ENCODE data around the gene MRPL53.

Gene MRPL53

DNA sequence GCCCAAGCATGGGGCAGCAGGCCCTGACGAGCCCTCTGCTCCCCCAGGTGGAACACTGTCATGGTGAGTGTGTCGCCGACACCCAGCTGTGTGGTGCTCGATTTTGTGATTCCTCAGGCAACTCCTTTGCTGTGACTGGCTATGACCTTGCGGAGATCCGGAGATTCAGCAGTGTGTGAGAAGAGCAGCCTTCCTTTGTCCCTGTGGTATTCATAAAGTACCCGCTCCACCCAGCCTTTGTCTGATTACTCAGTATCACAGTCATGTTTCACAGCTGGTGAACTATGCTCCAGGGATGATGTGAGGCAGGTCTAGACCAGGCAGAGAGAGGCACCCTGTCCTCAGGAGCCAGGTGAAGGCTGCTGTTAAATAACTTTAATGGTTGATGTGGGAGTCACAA lies 47.0 kb downstream of the MRPL53 start:
- H3K4me1 ChIP-seq (ENCODE audit: control insufficient read depth, insufficient read depth, low read length): no peaks in the 10 kb centered on the region; the same call in 1 of the 2 replicates
- TF ChIP-seq ZNF513 (tag by site-specific recombination; IDR thresholded peaks at IDR 0.05) (no peak), KLF16 (tag by site-specific recombination; IDR thresholded peaks at IDR 0.05) (no peak), ZXDB (tag by site-specific recombination; IDR thresholded peaks at IDR 0.05) (no peak), ZNF768 (tag by site-specific recombination; IDR thresholded peaks at IDR 0.05) (no peak), ZNF747 (tag by site-specific recombination; IDR thresholded peaks at IDR 0.05) (no peak), RBAK (tag by site-specific recombination; IDR thresholded peaks at IDR 0.05) (no peak), ZNF658 (tag by site-specific recombination; IDR thresholded peaks at IDR 0.05) (no peak)
- TF ChIP-seq, protein P1, sequence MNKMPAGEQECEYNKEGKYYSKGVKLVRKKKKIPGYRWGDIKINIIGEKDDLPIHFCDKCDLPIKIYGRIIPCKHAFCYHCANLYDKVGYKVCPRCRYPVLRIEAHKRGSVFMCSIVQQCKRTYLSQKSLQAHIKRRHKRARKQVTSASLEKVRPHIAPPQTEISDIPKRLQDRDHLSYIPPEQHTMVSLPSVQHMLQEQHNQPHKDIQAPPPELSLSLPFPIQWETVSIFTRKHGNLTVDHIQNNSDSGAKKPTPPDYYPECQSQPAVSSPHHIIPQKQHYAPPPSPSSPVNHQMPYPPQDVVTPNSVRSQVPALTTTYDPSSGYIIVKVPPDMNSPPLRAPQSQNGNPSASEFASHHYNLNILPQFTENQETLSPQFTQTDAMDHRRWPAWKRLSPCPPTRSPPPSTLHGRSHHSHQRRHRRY (tag by site-specific recombination; IDR thresholded peaks at IDR 0.05): no peak
- H3K27ac ChIP-seq (ENCODE audit: extremely low read depth, low read depth, low read length): no peak overlapping the region
- H3K36me3 ChIP-seq (ENCODE audit: control insufficient read depth in 2 of 2, insufficient read depth in 1 of 2, low read length in 2 of 2): peaks cover 16 to 69% of the 10 kb centered on the region in 2 experiments; a peak in 2 of 3 replicates
- H3K9me3 ChIP-seq (ENCODE audit: control insufficient read depth, insufficient read depth, low read depth, low read length): no peaks in the 10 kb centered on the region
- no peak overlapping the region for H3K4me3 ChIP-seq (ENCODE audit: low read depth, low read length)
- POLR2A ChIA-PET: interaction anchor here (3.3 kb wide), 1 partner anchor 15 kb away, joined by 17 read pairs; no protein-coding TSS in a partner anchor
- CTCF ChIA-PET: interaction anchor here (0.9 kb wide), 1 partner anchor 27 kb away, joined by 3 read pairs; no protein-coding TSS in a partner anchor

DNA sequence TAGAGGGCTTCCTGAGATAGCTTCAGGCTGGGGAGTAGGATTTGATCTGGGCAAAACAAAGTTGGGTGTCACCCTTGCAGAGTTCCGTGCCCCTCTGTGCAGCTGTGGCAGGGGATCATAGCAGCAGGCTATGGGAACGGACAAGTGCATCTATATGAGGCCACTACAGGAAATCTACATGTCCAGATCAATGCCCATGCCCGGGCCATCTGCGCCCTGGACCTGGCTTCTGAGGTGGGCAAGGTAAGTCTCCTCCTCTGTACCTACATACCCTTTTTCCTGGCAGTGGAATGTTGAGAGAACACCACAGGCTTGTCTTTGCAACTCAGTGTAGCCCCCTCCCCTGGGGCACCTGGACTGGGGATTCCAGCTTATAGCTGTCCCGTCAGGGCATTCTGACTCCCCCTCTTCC lies 47.5 kb downstream of the MRPL53 start:
- TF ChIP-seq GLIS1 (tag by site-specific recombination; IDR thresholded peaks at IDR 0.05) (no peak), ZNF311 (tag by site-specific recombination; IDR thresholded peaks at IDR 0.05; ENCODE audit: borderline replicate concordance) (no peak), PRDM2 (tag by site-specific recombination; IDR thresholded peaks at IDR 0.05; ENCODE audit: borderline replicate concordance) (no peak), ZFP37 (tag by site-specific recombination; IDR thresholded peaks at IDR 0.05) (no peak), ZNF600 (tag by site-specific recombination; IDR thresholded peaks at IDR 0.05) (no peak), ZNF792 (tag by site-specific recombination; IDR thresholded peaks at IDR 0.05) (no peak), ZNF274 (IDR thresholded peaks at IDR 0.05; ENCODE audit: low read length) (no peak), ZNF274 (tag by site-specific recombination; IDR thresholded peaks at IDR 0.05; ENCODE audit: borderline replicate concordance) (no peak), ZNF521 (tag by site-specific recombination; IDR thresholded peaks at IDR 0.05) (no peak), TCF7L2 (IDR thresholded peaks at IDR 0.05; ENCODE audit: borderline replicate concordance, low read depth, low read length) (no peak), SP2 (tag by site-specific recombination; IDR thresholded peaks at IDR 0.05) (no peak), ZNF548 (tag by site-specific recombination; IDR thresholded peaks at IDR 0.05) (no peak), ZNF16 (tag by site-specific recombination; IDR thresholded peaks at IDR 0.05; ENCODE audit: low read depth) (no peak), ZNF155 (tag by site-specific recombination; IDR thresholded peaks at IDR 0.05) (no peak)
- TF ChIP-seq, protein P2, sequence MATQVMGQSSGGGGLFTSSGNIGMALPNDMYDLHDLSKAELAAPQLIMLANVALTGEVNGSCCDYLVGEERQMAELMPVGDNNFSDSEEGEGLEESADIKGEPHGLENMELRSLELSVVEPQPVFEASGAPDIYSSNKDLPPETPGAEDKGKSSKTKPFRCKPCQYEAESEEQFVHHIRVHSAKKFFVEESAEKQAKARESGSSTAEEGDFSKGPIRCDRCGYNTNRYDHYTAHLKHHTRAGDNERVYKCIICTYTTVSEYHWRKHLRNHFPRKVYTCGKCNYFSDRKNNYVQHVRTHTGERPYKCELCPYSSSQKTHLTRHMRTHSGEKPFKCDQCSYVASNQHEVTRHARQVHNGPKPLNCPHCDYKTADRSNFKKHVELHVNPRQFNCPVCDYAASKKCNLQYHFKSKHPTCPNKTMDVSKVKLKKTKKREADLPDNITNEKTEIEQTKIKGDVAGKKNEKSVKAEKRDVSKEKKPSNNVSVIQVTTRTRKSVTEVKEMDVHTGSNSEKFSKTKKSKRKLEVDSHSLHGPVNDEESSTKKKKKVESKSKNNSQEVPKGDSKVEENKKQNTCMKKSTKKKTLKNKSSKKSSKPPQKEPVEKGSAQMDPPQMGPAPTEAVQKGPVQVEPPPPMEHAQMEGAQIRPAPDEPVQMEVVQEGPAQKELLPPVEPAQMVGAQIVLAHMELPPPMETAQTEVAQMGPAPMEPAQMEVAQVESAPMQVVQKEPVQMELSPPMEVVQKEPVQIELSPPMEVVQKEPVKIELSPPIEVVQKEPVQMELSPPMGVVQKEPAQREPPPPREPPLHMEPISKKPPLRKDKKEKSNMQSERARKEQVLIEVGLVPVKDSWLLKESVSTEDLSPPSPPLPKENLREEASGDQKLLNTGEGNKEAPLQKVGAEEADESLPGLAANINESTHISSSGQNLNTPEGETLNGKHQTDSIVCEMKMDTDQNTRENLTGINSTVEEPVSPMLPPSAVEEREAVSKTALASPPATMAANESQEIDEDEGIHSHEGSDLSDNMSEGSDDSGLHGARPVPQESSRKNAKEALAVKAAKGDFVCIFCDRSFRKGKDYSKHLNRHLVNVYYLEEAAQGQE (tag by site-specific recombination; IDR thresholded peaks at IDR 0.05): no peak
- TF ChIP-seq, protein P3, sequence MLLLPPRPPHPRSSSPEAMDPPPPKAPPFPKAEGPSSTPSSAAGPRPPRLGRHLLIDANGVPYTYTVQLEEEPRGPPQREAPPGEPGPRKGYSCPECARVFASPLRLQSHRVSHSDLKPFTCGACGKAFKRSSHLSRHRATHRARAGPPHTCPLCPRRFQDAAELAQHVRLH (tag by site-specific recombination; IDR thresholded peaks at IDR 0.05): no peak
- CTCF ChIA-PET: interaction anchor here (0.9 kb wide), 1 partner anchor 27 kb away, joined by 3 read pairs; no protein-coding TSS in a partner anchor
- POLR2A ChIA-PET: interaction anchor here (1.6 to 3.3 kb wide), 3 partner anchors 15 to 34 kb away, joined by 5 to 17 read pairs (median 8); partner anchors contain the start of gene WBP1
- H3K27ac ChIP-seq (ENCODE audit: extremely low read depth, low read depth, low read length): no peak overlapping the region
- no peak overlapping the region for H3K4me3 ChIP-seq (ENCODE audit: low read depth, low read length)
- no peaks in the 10 kb centered on the region for H3K9me3 ChIP-seq (ENCODE audit: control insufficient read depth, insufficient read depth, low read depth, low read length)
- H3K4me1 ChIP-seq (ENCODE audit: control insufficient read depth, insufficient read depth, low read length): no peaks in the 10 kb centered on the region; the same call in 1 of the 2 replicates
- peaks cover 16 to 63% of the 10 kb centered on the region in 2 experiments; a peak in 2 of 3 replicates for H3K36me3 ChIP-seq (ENCODE audit: control insufficient read depth in 2 of 2, insufficient read depth in 1 of 2, low read length in 2 of 2)

All from HEK293 (cell line).